ENCODE measurements around the gene ARHGAP29.

DNA sequence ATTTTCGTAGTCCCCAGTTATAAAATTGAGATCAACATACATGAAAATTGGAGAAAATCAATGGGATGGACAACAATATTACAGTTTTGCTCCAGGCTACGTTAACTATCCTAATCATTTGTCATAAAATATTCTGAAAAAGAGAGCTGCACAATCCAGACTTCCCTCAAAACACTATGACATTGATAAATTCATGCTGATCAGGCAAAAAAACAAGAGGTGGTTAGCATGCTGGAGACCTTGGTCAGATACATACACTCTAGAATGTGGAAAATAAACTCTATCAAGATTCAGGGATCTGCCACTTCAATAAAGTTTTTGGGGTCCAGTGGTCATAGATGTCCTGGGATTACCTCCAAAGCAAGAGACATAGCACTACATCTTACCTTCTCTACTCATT is 32.5 kb upstream of the ARHGAP29 start:
- TF ChIP-seq, protein P1, sequence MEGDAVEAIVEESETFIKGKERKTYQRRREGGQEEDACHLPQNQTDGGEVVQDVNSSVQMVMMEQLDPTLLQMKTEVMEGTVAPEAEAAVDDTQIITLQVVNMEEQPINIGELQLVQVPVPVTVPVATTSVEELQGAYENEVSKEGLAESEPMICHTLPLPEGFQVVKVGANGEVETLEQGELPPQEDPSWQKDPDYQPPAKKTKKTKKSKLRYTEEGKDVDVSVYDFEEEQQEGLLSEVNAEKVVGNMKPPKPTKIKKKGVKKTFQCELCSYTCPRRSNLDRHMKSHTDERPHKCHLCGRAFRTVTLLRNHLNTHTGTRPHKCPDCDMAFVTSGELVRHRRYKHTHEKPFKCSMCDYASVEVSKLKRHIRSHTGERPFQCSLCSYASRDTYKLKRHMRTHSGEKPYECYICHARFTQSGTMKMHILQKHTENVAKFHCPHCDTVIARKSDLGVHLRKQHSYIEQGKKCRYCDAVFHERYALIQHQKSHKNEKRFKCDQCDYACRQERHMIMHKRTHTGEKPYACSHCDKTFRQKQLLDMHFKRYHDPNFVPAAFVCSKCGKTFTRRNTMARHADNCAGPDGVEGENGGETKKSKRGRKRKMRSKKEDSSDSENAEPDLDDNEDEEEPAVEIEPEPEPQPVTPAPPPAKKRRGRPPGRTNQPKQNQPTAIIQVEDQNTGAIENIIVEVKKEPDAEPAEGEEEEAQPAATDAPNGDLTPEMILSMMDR (IDR thresholded peaks at IDR 0.05; ENCODE audit: insufficient read depth, low read depth, low read length), result no peak
- TF ChIP-seq EZH2 (IDR thresholded peaks at IDR 0.05; ENCODE audit: insufficient read depth, low read length), result no peak

All from astrocyte (in vitro differentiated cells and primary cell).